K562 (cell line): Measurements from ENCODE around the gene RIMKLB.

Source experiments
- CC2D1A ChIP-seq: fragments of 450-650 bp; IDR thresholded peaks from 2 replicates; pipeline ENCODE4 v1.6.1; 2017; ENCODE audit warnings: mild to moderate bottlenecking
- FOXA1 ChIP-seq: fragments of 450-650 bp; IDR thresholded peaks from 2 replicates; pipeline ENCODE4 v1.6.1; 2016; ENCODE audit warnings: mild to moderate bottlenecking, borderline replicate concordance
- LCOR ChIP-seq: sonication (generic); formaldehyde crosslinking; IDR thresholded peaks from 2 replicates; pipeline ENCODE4 v1.8.0; 2022; ENCODE audit warnings: mild to moderate bottlenecking, missing genetic modification reagents

GRCh38 chr12:8796831-8797626 lies 99.2 kb downstream of the RIMKLB start:
- no peak for TF ChIP-seq CC2D1A
- TF ChIP-seq LCOR = no peak
- no peak for TF ChIP-seq FOXA1
